Osteocyte (in vitro differentiated cells): ENCODE measurements around the gene BTRC. TPM values are rescaled to one million over a fixed set of nuclear protein-coding genes. Genes with fewer than 3 reads are reported as not detected.

Source experiments
- DNase-seq: peaks from one replicate; pipeline ENCODE4 v3.0.0; 2021; ENCODE audit warnings: mixed read lengths; ENCODE audit not compliant: unreplicated experiment; ENCODE audit errors: extremely low spot score
- H3K27ac Mint-ChIP-seq: one replicate; pipeline ENCODE4 v1.8.0; 2021; ENCODE audit warnings: mild to moderate bottlenecking, mixed read lengths; ENCODE audit not compliant: unreplicated experiment
- H3K27me3 Mint-ChIP-seq: one replicate; pipeline ENCODE4 v1.8.0; 2021; ENCODE audit warnings: mixed read lengths; ENCODE audit not compliant: unreplicated experiment
- H3K36me3 Mint-ChIP-seq: one replicate; pipeline ENCODE4 v1.8.0; 2021; ENCODE audit warnings: mixed read lengths; ENCODE audit not compliant: unreplicated experiment
- H3K4me1 Mint-ChIP-seq: one replicate; pipeline ENCODE4 v1.8.0; 2021; ENCODE audit warnings: mixed read lengths; ENCODE audit not compliant: unreplicated experiment
- H3K4me3 Mint-ChIP-seq: one replicate; pipeline ENCODE4 v1.8.0; 2021; ENCODE audit warnings: mild to moderate bottlenecking, moderate library complexity, mixed read lengths; ENCODE audit not compliant: unreplicated experiment
- H3K9me3 Mint-ChIP-seq: one replicate; pipeline ENCODE4 v1.8.0; 2021; ENCODE audit warnings: mixed read lengths; ENCODE audit not compliant: unreplicated experiment
- CTCF ChIP-seq: fragments of 200-600 bp; sonication (generic); IDR thresholded peaks from 2 replicates; pipeline ENCODE4 v1.5.0; 2021; ENCODE audit warnings: antibody characterized with exemption, mild to moderate bottlenecking, moderate library complexity
- total RNA-seq: library from RNA; stranded (reverse); gene quantifications from 2 replicates; pipeline ENCODE4 v1.2.1, GENCODE V29; 2021

The BTRC gene
- total RNA-seq, 1 donor from 2014 or later, result 28.9 TPM

- Mint-ChIP-seq H3K27me3 (no peaks in the 10 kb centered on the region), H3K36me3 (peaks cover 43% of the 10 kb centered on the region), H3K9me3 (no peaks in the 10 kb centered on the region), H3K27ac (no peak overlapping the region), H3K4me3 (no peak overlapping the region), H3K4me1 (no peaks in the 10 kb centered on the region)
- TF ChIP-seq CTCF, result peak; percentile 56
- no peak for DNase-seq
These were observed 182.8 kb downstream of the BTRC start for GRCh38 chr10:101536800-101537199.

- Mint-ChIP-seq H3K4me1 (no peaks in the 10 kb centered on the region), H3K27me3 (no peaks in the 10 kb centered on the region), H3K27ac (no peak overlapping the region), H3K36me3 (peaks cover 43% of the 10 kb centered on the region), H3K4me3 (no peak overlapping the region), H3K9me3 (no peaks in the 10 kb centered on the region)
- no peak for DNase-seq
- TF ChIP-seq CTCF, result no peak
These were observed 184.5 kb downstream of the BTRC start for GRCh38 chr10:101538446-101538845.

- no peak for DNase-seq
- Mint-ChIP-seq H3K27ac (no peak overlapping the region), H3K9me3 (peaks cover 5% of the 10 kb centered on the region), H3K27me3 (no peaks in the 10 kb centered on the region), H3K36me3 (peaks cover 27% of the 10 kb centered on the region), H3K4me1 (no peaks in the 10 kb centered on the region), H3K4me3 (no peak overlapping the region)
- no peak for TF ChIP-seq CTCF
These were observed 191.9 kb downstream of the BTRC start for GRCh38 chr10:101545898-101546297.

- DNase-seq, result no peak
- no peak for TF ChIP-seq CTCF
- no peak overlapping the region for H3K27ac Mint-ChIP-seq
- peaks cover 42% of the 10 kb centered on the region for H3K36me3 Mint-ChIP-seq
- no peaks in the 10 kb centered on the region for H3K27me3 Mint-ChIP-seq
- no peak overlapping the region for H3K4me3 Mint-ChIP-seq
- H3K9me3 Mint-ChIP-seq, result peaks cover 2% of the 10 kb centered on the region
- no peaks in the 10 kb centered on the region for H3K4me1 Mint-ChIP-seq
These were observed 197.0 kb downstream of the BTRC start for GRCh38 chr10:101550965-101551364.

- H3K4me3 Mint-ChIP-seq, result no peak overlapping the region
- H3K27me3 Mint-ChIP-seq, result no peaks in the 10 kb centered on the region
- no peak overlapping the region for H3K27ac Mint-ChIP-seq
- H3K4me1 Mint-ChIP-seq, result no peaks in the 10 kb centered on the region
- no peaks in the 10 kb centered on the region for H3K9me3 Mint-ChIP-seq
- no peak for TF ChIP-seq CTCF
- DNase-seq, result no peak
- peaks cover 36% of the 10 kb centered on the region for H3K36me3 Mint-ChIP-seq
These were observed 198.5 kb downstream of the BTRC start for GRCh38 chr10:101552442-101552841.
